ENCODE results near the gene WAS.
"Not testable (repeated sequence)": the region's sequence is repeated elsewhere in the genome, so short reads cannot be mapped to it uniquely, and the experiment has no call there.

The WAS gene

GRCh38 chrX:48688531-48689150 is 5.0 kb downstream of the WAS start:
- DNase-seq (ENCODE audit: low read depth): no peak
- no peak overlapping the region for H3K4me3 ChIP-seq (ENCODE audit: low read depth, low read length)
- TF ChIP-seq CTCF (IDR thresholded peaks at IDR 0.05; ENCODE audit: low read depth, low read length, missing control alignments): no peak

GRCh38 chrX:48689208-48689920 is 5.8 kb downstream of the WAS start:
- H3K4me3 ChIP-seq (ENCODE audit: low read depth, low read length): no peak overlapping the region
- no peak for DNase-seq (ENCODE audit: low read depth)
- no peak for TF ChIP-seq CTCF (IDR thresholded peaks at IDR 0.05; ENCODE audit: low read depth, low read length, missing control alignments)

GRCh38 chrX:48691746-48692145 is 8.1 kb downstream of the WAS start:
- H3K4me3 ChIP-seq (ENCODE audit: low read depth, low read length); DNase-seq (ENCODE audit: low read depth): not testable (repeated sequence)

GRCh38 chrX:48694776-48695533 is 11.4 kb downstream of the WAS start:
- no peak for DNase-seq (ENCODE audit: low read depth)
- no peak overlapping the region for H3K4me3 ChIP-seq (ENCODE audit: low read depth, low read length)
- no peak for TF ChIP-seq CTCF (IDR thresholded peaks at IDR 0.05; ENCODE audit: low read depth, low read length, missing control alignments)

GRCh38 chrX:48695534-48695896 is 11.9 kb downstream of the WAS start:
- H3K4me3 ChIP-seq (ENCODE audit: low read depth, low read length): peak overlapping the region; percentile 76
- DNase-seq (ENCODE audit: low read depth): no peak
- TF ChIP-seq CTCF (IDR thresholded peaks at IDR 0.05; ENCODE audit: low read depth, low read length, missing control alignments): no peak

GRCh38 chrX:48695925-48696300 is 12.3 kb downstream of the WAS start:
- no peak for TF ChIP-seq CTCF (IDR thresholded peaks at IDR 0.05; ENCODE audit: low read depth, low read length, missing control alignments)
- peak overlapping the region; percentile 76 for H3K4me3 ChIP-seq (ENCODE audit: low read depth, low read length)
- no peak for DNase-seq (ENCODE audit: low read depth)

GRCh38 chrX:48696301-48696908 is 12.8 kb downstream of the WAS start, which contains the start of gene SUV39H1:
SUV39H1 (plus strand) TSS chrX:48696734; CDS start chrX:48696785, 51 bp downstream.
- peak; percentile 43 for DNase-seq (ENCODE audit: low read depth)
- peak within 1 kb of the TSS; percentile 76 for H3K4me3 ChIP-seq (ENCODE audit: low read depth, low read length)
- no peak for TF ChIP-seq CTCF (IDR thresholded peaks at IDR 0.05; ENCODE audit: low read depth, low read length, missing control alignments)

Data from GM12864 (cell line).